ENCODE measurements around the gene DENND5B.
"Not testable (repeated sequence)": the region's sequence is repeated elsewhere in the genome, so short reads cannot be mapped to it uniquely, and the experiment has no call there.

Gene DENND5B

GRCh38 chr12:31589904-31590641 lies 863 bp downstream of the DENND5B start:
- DNase-seq: no peak

DNA sequence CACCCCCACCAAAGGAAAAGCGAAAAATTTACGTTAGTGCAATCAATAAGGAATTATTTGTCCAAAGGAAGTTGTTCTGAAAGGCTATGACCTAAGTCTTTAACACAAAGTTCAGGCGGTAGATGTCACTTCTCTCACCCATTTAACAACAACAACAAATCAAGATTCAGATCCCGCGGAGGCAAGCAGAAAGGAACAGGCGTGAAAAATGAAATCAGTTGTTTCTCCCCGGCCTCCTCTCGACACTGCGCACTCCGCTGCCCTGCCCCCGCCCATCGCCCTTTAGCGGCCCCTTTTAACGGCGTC lies 1.4 kb downstream of the DENND5B start:
- no peak for DNase-seq

DNA sequence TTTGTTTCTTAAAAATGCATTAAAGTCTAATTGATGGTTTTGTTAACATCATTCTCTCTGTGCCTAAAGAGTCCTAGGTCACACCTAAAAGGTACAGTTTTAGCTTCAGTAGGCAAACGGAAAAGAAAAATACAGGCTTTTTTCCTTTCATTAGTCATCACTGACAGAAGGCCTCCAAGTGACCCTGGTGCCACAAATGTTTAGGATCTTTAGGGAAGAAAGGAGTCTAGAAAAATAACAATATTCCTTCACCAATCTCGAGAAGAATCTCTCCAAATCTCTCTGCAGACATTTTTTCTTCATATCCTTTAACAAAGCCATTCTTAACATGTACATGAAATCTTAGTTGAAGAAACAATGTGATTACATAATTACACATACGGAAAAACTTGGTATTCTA lies 2.0 kb downstream of the DENND5B start:
- DNase-seq: no peak

DNA sequence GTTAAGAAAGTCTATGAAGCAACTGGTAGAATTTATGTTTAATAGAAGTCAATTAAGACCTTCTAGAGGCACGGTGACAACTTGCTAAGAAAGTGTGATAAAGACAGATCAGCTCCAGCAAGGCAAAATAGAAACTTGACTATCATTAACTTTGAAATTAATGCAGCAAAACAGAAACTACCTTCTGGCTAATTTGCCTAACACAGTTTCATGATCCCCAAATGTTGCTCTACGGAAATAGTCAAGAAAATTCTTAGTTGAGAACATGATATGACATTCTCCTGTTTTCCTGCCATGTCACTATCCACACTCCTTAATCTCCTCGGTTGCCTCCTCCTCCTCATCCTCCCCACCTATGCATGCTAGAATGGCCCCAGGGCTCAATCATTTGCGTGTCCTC lies 4.2 kb downstream of the DENND5B start:
- DNase-seq: no peak

GRCh38 chr12:31585895-31586294 lies 5.0 kb downstream of the DENND5B start:
- no peak for DNase-seq

GRCh38 chr12:31585271-31585670 lies 5.7 kb downstream of the DENND5B start:
- DNase-seq: no peak

GRCh38 chr12:31584782-31585181 lies 6.2 kb downstream of the DENND5B start:
- DNase-seq: no peak

GRCh38 chr12:31583878-31584277 lies 7.1 kb downstream of the DENND5B start:
- no peak for DNase-seq

DNA sequence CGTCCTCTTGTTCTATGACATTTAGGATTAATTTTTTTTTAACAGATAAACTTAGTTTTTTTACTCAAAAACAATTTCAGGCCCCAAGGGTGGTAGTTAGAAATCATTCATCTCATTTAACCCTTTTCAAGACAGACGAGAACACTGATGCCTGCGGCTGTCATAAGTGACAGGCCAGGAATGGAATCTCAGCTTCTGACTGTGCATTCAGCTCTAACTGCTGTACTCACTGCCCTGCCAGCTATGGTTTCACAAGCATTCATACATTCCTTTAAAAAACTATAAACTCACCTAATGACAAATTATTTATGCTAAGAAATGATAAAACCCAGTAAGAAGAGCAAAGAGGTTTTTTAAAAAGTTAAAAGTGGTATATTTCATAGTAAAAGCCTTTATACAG lies 8.8 kb downstream of the DENND5B start:
- no peak for DNase-seq

DNA sequence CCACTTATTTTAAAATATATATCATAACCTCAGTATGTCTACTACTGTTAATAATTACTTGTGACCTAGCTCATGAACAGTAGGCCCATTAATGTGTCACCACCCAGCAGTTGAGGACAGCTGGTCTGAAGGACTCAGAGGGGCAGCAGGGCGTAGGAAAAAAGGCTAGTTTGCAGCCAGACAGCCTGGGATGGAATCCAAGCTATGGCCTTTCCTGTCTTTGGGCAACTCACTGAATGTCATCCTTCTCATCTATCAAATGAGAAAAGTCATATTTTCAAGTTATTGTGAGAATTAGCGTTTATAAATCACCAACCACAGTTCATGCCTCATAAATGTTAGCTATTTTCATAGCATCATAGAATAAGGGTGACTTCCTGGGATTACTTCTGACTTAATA lies 12.3 kb downstream of the DENND5B start:
- DNase-seq: no peak

DNA sequence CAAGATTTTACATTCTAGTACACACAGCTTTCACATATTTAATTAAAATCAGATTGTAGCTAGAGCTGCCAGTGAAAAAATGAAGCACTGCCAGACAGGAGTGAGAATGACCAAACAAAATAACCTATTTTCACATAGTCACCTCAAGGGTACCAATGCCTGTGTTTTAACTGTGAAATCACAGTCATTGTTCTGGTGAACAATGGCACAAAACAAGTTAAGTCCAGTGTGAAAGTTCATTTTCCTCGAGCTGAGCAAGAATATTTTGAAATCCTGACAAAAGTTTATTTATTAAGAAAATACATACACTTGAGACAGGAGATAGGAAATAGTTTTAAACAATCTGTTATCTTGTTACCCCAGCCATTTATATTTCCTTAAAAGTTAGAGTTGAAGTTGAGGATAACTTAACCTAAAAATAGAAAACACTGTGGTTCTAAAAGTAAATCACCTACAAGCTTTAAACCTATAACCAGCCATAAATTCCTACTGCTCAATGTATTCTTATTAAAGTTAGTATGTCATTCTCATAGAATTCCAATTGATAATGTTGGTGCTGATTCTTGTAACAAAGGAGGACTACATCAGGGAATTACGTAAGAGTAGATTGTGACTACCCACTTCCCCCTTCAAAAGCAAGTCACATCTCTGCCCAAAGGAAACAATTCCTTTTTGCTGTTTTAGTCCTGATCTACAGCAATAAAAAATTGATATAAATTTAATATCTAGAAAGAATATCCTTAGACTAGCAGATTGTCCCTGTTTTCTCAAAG lies 15.9 kb downstream of the DENND5B start:
- DNase-seq: no peak

DNA sequence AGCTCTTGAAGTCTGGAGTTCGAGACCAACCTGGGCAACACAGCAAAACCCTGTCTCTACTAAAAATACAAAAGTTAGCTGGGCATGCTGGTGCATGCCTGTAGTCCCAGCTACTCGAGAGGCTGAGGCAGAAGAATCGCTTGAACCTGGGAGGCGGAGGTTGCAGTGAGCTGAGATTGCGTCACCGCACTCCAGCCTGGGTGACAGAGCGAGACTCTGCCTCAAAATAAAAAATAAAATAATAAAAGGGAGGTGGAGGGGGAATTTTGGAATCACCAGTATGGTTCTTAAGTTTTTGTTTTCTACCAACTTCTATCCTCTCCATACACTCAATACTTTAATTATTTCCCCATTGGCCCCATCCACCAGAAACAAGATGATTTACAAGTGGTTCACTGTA lies 16.6 kb downstream of the DENND5B start:
- not testable (repeated sequence) for DNase-seq

- DNase-seq: no peak
Measured at GRCh38 chr12:31572900-31573600, 17.9 kb downstream of the DENND5B start.

DNA sequence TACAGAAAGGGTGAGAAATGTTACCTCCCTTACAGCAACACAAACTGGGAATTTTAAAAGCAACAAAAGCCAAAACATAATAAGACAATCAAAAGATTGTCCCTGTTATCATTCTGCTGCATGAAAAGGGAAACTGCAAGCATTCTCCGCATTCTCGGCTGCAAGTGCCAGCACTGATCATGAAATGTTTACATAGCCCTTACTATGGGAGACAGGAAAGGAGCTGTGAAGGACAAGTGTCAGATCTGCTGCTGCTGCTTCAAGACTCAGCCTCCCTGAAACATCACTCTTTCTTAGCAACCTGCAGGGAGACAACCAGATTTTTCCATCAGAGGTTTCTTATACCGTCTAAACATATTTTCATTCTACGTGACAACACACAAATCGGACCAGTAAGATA lies 20.1 kb downstream of the DENND5B start:
- no peak for DNase-seq

- not testable (repeated sequence) for DNase-seq
Measured at GRCh38 chr12:31569517-31569916, 21.4 kb downstream of the DENND5B start.

DNA sequence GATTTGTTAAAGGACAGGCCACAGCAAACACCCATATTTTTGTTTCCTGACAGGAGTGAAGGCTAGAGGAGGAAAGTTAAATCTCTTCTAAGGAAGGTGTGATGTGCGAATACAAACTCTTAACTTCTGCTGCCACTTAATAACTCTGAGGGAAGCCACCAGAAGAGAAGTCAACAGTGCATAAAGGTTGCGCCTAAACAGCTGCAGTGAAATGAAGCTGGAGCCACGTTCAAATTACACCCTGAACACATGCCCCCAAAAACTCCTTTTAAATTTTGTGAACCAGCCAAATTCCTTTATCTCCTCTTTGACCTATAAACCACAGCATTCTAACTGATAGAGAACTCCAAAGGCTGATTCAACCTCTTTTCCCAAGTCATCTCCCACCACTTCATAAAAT lies 22.4 kb downstream of the DENND5B start:
- no peak for DNase-seq

DNA sequence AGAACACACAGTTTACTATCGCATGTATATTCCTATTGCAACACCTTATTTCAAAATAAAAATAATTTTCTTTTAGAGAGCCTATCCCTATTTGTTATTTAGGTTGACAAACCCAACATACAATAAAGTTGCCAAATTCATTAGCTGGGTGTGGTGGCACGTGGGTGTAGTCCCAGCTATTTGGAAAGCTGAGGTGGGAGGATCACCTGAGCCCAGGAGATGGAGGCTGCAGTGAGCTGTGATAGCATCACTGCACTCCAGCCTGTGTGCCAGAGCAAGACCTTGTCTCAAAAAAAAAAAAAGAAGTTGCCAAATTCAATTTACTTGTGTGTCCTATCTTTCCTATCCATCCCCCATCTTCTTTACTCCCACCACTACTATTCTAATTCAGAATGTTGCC lies 23.9 kb downstream of the DENND5B start:
- DNase-seq: no peak

DNA sequence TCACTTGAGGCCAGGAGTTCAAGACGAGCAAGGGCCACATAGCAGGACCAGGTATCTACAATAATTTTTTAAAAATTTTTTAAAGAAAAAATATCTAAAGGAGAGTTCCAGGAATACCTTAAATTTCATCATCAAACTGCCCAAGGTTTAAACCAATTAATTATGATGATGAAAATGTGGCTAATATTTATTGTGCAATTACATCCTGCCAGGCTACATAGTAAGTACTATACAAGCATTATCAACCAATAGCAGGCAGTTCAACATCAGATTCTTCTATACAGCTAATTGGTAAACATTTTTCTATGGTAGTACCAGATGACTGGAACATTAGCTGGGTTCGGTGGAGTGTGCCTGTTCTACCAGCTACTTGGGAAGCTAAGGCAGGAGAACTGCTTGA lies 24.4 kb downstream of the DENND5B start:
- DNase-seq: no peak

- DNase-seq: no peak
Measured at GRCh38 chr12:31562594-31563328, 28.2 kb downstream of the DENND5B start.

DNA sequence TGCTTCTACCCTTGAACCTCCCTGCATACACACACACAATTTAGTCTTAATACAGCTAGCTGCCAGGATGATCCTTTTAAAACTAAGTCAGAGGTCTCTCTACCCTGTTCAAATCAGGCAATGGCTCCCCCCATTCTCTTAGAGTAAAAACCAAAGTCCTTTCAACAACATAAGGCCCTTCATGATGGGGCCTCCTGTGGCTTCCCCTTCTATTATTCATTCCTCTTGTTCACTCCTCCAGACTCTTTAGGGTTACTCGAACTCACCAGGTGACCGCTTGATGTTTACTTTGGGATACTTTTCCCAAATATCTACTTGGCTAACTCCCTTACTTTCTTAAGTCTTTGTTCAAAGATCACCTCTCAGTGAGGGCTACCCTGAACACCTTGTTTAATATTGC lies 30.4 kb downstream of the DENND5B start:
- no peak for DNase-seq

DNA sequence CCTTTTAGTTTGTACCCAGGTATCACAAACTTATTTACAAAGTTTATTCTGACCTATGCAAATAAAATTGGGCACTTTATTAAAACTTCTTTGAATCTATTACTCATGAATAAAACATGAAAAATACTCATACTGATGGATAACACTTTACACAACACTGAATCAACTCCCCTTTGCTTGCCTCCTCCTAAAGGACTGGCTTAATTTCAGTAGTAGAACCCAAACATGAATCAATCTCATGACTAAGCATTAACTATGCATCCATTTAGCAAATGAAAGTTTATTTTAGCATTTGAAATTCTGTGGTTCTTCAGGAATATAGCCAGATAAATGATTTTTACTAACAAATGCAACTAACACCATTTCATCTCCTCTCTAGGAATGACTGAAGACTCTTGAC lies 32.4 kb downstream of the DENND5B start:
- no peak for DNase-seq

DNA sequence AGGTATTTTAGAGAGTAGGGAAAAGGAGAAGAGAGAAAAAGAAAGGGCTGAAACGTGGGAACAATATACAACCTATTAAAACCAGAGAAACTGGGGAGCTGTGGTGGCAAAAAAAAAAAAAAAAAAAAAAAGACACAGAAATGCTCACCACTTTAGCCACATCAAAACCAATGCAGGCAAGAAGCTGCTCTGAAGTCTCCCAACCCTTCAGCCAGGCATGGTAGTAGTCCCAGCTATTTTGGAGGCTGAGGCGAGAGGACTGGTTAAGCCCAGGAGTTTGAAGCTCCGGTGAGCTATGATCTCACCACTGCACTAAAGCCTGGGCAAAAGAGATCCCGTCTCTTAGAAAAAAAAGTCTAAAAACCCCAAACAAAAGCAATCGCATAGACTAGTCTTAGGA lies 33.2 kb downstream of the DENND5B start:
- DNase-seq: no peak

DNA sequence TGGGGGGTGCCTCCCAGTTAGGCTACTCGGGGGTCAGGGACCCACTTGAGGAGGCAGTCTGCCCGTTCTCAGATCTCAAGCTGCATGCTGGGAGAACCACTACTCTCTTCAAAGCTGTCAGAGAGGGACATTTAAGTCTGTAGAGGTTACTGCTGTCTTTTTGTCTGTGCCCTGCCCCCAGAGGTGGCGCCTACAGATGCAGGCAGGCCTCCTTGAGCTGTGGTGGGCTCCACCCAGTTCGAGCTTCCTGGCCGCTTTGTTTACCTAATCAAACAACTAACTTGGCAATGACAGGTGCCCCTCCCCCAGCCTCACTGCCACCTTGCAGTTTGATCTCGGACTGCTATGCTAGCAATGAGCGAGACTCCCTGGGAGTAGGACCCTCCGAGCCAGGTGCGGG lies 35.5 kb downstream of the DENND5B start:
- not testable (repeated sequence) for DNase-seq

Data from KG1 (cell line).